Hepatocyte (in vitro differentiated cells): Measurements from ENCODE around the gene MOK.

Experiments used
- EZH2 ChIP-seq: fragments of 200-600 bp; sonication (generic); IDR thresholded peaks from 2 replicates; pipeline ENCODE4 v1.6.1; 2016; ENCODE audit warnings: antibody characterized with exemption, mild to moderate bottlenecking, borderline replicate concordance
- EZH2phosphoT487 ChIP-seq: fragments of 200-600 bp; sonication (generic); IDR thresholded peaks from one replicate; pipeline ENCODE4 v1.6.1; 2018; ENCODE audit warnings: antibody characterized with exemption, mild to moderate bottlenecking, low read depth, moderate library complexity; ENCODE audit not compliant: unreplicated experiment, severe bottlenecking
- TF ChIP-seq, protein P1 (sequence below): fragments of 200-600 bp; sonication (generic); IDR thresholded peaks from 2 replicates; pipeline ENCODE4 v1.5.1; 2016; ENCODE audit warnings: antibody characterized with exemption, mild to moderate bottlenecking; ENCODE audit not compliant: poor library complexity

DNA sequence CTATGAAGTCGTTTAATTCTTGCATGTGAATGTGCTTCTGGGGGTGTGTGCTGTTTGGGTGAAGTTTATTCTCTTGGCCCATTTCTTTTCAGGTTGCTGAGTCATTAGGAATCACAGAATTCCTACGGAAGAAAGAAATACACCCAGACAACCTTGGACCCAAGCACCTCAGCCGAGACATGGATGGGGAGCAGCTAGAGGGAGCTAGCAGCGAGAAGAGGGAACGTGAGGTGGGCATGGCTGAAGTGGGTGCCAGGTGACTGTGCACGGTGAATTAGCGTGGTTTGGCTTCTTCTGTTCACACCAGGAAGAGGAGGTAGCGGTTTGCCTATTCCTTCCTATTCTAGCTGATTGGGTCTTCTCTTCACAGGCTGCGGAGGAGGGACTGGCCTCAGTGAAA lies 33.8 kb upstream of the MOK start:
- TF ChIP-seq EZH2 (no peak), EZH2phosphoT487 (no peak)
- TF ChIP-seq, protein P1, sequence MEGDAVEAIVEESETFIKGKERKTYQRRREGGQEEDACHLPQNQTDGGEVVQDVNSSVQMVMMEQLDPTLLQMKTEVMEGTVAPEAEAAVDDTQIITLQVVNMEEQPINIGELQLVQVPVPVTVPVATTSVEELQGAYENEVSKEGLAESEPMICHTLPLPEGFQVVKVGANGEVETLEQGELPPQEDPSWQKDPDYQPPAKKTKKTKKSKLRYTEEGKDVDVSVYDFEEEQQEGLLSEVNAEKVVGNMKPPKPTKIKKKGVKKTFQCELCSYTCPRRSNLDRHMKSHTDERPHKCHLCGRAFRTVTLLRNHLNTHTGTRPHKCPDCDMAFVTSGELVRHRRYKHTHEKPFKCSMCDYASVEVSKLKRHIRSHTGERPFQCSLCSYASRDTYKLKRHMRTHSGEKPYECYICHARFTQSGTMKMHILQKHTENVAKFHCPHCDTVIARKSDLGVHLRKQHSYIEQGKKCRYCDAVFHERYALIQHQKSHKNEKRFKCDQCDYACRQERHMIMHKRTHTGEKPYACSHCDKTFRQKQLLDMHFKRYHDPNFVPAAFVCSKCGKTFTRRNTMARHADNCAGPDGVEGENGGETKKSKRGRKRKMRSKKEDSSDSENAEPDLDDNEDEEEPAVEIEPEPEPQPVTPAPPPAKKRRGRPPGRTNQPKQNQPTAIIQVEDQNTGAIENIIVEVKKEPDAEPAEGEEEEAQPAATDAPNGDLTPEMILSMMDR: no peak
